Adrenal gland (tissue), 5 donors: ENCODE results near the gene MEF2C.
"Not testable (repeated sequence)": the region's sequence is repeated elsewhere in the genome, so short reads cannot be mapped to it uniquely, and the experiment has no call there.

ENCODE experiments used
- POLR2A ChIP-seq, 2 donors: fragments of 450-650 bp; IDR thresholded peaks; one replicate each; pipeline ENCODE4 v1.6.1; 2017; ENCODE audit warnings: antibody characterized with exemption in 2 of 2, mild to moderate bottlenecking in 2 of 2, moderate library complexity in 1 of 2
- TF ChIP-seq, protein P1 (sequence below), 6 experiments: fragments of 450-650 bp in 4 of 6; fragments of 200-600 bp in 2 of 6; sonication (generic) in 1 of 6; IDR thresholded peaks; 1 replicate in 5 of 6; 2 replicates in 1 of 6; pipeline versions ENCODE4 v1.5.1 to v1.8.0; 2016 to 2021; ENCODE audit warnings: antibody characterized with exemption in 6 of 6, mild to moderate bottlenecking in 2 of 6, moderate library complexity in 1 of 6
- donor health status: DM: no; HTN: no; CAD: no.

DNA sequence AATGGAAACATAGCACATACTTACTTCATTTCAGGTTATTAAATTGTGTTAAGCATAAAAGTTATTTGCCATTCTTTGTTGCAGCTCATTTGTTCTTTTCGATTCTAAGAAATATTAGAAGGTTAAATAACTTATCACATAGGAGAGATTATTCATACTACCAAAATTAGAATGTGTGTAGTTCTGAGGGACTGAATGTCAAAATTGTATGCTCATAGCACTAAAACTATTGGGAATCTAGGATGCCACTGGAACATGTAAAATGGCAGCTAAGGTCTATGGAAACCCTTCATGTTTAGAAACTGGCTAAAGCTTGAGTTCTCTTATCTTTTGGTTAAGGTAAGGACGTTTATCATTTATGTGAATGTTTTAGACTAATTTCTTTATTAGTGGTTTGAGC, 21.5 kb upstream of the MEF2C start:
- not testable (repeated sequence) for TF ChIP-seq POLR2A (IDR thresholded peaks at IDR 0.05)
- TF ChIP-seq, protein P1, sequence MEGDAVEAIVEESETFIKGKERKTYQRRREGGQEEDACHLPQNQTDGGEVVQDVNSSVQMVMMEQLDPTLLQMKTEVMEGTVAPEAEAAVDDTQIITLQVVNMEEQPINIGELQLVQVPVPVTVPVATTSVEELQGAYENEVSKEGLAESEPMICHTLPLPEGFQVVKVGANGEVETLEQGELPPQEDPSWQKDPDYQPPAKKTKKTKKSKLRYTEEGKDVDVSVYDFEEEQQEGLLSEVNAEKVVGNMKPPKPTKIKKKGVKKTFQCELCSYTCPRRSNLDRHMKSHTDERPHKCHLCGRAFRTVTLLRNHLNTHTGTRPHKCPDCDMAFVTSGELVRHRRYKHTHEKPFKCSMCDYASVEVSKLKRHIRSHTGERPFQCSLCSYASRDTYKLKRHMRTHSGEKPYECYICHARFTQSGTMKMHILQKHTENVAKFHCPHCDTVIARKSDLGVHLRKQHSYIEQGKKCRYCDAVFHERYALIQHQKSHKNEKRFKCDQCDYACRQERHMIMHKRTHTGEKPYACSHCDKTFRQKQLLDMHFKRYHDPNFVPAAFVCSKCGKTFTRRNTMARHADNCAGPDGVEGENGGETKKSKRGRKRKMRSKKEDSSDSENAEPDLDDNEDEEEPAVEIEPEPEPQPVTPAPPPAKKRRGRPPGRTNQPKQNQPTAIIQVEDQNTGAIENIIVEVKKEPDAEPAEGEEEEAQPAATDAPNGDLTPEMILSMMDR (IDR thresholded peaks at IDR 0.05): not testable (repeated sequence)
